BLaER1 treated with 17β-estradiol and CSF1 and Interleukin-3, amounts not matched to agents 10 nM and 100 nM (cell line): ENCODE measurements around the gene WDR93.
"Not testable (repeated sequence)": the region's sequence is repeated elsewhere in the genome, so short reads cannot be mapped to it uniquely, and the experiment has no call there.

ENCODE experiments used
- H3K27ac ChIP-seq, 11 experiments: shearing (Covaris generic); formaldehyde crosslinking; 2 replicates each; pipeline ENCODE4 v1.8.1; 2022
- H3K27me3 ChIP-seq, 11 experiments: shearing (Covaris generic); formaldehyde crosslinking; 2 replicates each; pipeline ENCODE4 v1.8.1; 2022
- H3K36me3 ChIP-seq, 11 experiments: shearing (Covaris generic); formaldehyde crosslinking; 2 replicates each; pipeline ENCODE4 v1.8.1; 2022
- H3K4me1 ChIP-seq, 10 experiments: shearing (Covaris generic); formaldehyde crosslinking; 2 replicates each; pipeline ENCODE4 v1.8.1; 2022
- H3K4me2 ChIP-seq, 11 experiments: shearing (Covaris generic); formaldehyde crosslinking; 2 replicates each; pipeline ENCODE4 v1.8.1; 2022
- H3K4me3 ChIP-seq, 10 experiments: shearing (Covaris generic); formaldehyde crosslinking; 2 replicates each; pipeline ENCODE4 v1.8.1; 2022
- H3K9ac ChIP-seq, 11 experiments: shearing (Covaris generic); formaldehyde crosslinking; 2 replicates each; pipeline ENCODE4 v1.8.1; 2022
- H3K9me3 ChIP-seq, 11 experiments: shearing (Covaris generic); formaldehyde crosslinking; replicated peaks in 1 of 11; 2 replicates each; pipeline ENCODE4 v1.8.1; 2022
- H4K20me1 ChIP-seq, 11 experiments: shearing (Covaris generic); formaldehyde crosslinking; 2 replicates each; pipeline ENCODE4 v1.8.1; 2022
- Cebpa-rat ChIP-seq, 11 experiments: shearing (Covaris generic); IDR thresholded peaks; 2 replicates each; pipeline ENCODE4 v1.8.1; 2022

WDR93 gene

GRCh38 chr15:89785774-89786140 is 95.1 kb downstream of the WDR93 start:
- no peak overlapping the region for H3K27ac ChIP-seq
- H3K27me3 ChIP-seq: no peaks in the 10 kb centered on the region
- no peak overlapping the region for H3K9ac ChIP-seq
- H3K4me1 ChIP-seq: peaks cover 8 to 40% (median 11%) of the 10 kb centered on the region in 10 experiments
- peaks cover 0 to 61% (median 0%) of the 10 kb centered on the region in 11 experiments; a peak in 6 of 22 replicates for H3K36me3 ChIP-seq
- H3K9me3 ChIP-seq: peaks cover 15 to 38% (median 25%) of the 10 kb centered on the region in 11 experiments
- no peaks in the 10 kb centered on the region for H4K20me1 ChIP-seq
- no peak overlapping the region for H3K4me2 ChIP-seq
- no peak overlapping the region for H3K4me3 ChIP-seq
- no peak for TF ChIP-seq Cebpa-rat (IDR thresholded peaks at IDR 0.05)

DNA sequence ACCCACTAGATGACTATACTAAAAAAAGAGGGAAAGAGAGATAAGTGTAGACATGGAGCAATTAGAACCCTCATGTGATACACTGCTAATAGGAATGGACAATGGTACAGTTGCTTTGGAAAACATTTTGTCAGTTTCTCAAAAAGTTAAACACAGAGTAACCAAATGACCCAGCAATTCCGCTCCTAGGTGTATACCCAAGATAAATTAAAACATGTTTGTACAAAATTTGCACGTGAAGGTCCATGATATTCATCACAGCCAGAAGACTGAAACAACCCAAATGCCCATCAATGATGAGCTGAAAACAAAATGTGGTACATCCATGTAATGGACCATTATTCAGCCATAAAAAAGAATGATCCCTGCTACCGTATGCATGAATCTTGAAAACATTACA is 97.3 kb downstream of the WDR93 start:
- H3K9ac ChIP-seq: no peak overlapping the region
- H3K4me3 ChIP-seq: no peak overlapping the region
- H3K4me2 ChIP-seq: no peak overlapping the region
- H3K9me3 ChIP-seq: peaks cover 15 to 38% (median 25%) of the 10 kb centered on the region in 11 experiments
- peaks cover 0 to 83% (median 0%) of the 10 kb centered on the region in 11 experiments; a peak in 6 of 22 replicates for H3K36me3 ChIP-seq
- H3K27ac ChIP-seq: no peak overlapping the region
- no peak for TF ChIP-seq Cebpa-rat (IDR thresholded peaks at IDR 0.05)
- H3K4me1 ChIP-seq: peaks cover 0 to 18% (median 0%) of the 10 kb centered on the region in 10 experiments; a peak in 8 of 20 replicates
- no peaks in the 10 kb centered on the region for H4K20me1 ChIP-seq
- H3K27me3 ChIP-seq: no peaks in the 10 kb centered on the region

GRCh38 chr15:89788585-89788984 is 98.0 kb downstream of the WDR93 start:
- Histone ChIP-seq H3K36me3 (peaks cover 0 to 87% (median 0%) of the 10 kb centered on the region in 11 experiments; a peak in 6 of 22 replicates), H3K4me1 (peaks cover 0 to 11% (median 0%) of the 10 kb centered on the region in 10 experiments; a peak in 8 of 20 replicates), H3K9me3 (peaks cover 15 to 38% (median 25%) of the 10 kb centered on the region in 11 experiments)
- H3K27me3 ChIP-seq, H3K9ac ChIP-seq, H3K4me3 ChIP-seq, H4K20me1 ChIP-seq, H3K4me2 ChIP-seq, H3K27ac ChIP-seq: not testable (repeated sequence)

DNA sequence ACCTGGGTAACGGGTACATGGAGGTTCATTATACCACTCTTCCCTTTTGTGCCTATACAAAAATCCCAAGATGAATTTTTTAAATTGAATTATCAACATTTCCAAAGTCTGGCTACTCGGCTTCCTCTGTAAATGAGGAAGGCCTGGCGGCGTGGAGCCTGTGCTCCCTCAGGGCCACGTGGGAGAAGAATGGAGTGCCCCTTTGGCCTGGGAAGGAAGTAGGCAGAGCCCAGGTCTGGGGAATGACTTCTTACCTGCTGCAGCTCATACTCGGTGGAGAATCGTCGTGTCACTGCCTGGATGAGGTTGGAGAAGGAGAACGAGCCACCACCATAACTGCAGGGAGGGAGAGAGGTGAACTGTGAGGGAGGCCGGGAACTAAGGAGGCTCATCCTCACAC is 99.6 kb downstream of the WDR93 start:
- TF ChIP-seq Cebpa-rat (IDR thresholded peaks at IDR 0.05): no peak
- no peak overlapping the region for H3K4me2 ChIP-seq

DNA sequence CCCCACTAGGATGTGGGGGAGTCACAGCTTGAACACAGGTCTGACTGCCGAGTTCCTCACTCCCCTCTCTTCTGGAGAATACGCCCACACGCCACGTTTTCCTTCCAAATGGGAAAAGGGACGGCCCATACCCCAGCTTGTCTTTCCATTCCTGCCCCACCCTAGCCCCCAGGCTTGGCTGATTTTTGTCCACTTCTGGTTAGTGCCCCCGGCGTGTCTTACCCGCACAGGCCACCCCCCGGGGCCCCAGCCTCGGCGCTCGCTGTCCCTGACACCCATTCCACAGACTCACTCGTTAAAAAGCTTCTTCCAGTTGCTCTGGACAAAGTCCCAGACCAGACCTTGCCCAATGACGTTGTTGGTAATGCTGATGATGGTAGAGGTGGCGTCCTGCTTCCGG is 100.0 kb downstream of the WDR93 start:
- H3K27me3 ChIP-seq: no peaks in the 10 kb centered on the region
- H3K9ac ChIP-seq: no peak overlapping the region
- H3K36me3 ChIP-seq: peaks cover 0 to 79% (median 0%) of the 10 kb centered on the region in 11 experiments; a peak in 6 of 22 replicates
- peaks cover 15 to 38% (median 25%) of the 10 kb centered on the region in 11 experiments for H3K9me3 ChIP-seq
- H3K27ac ChIP-seq: no peak overlapping the region
- no peak overlapping the region for H3K4me3 ChIP-seq
- H4K20me1 ChIP-seq: no peaks in the 10 kb centered on the region
- H3K4me2 ChIP-seq: no peak overlapping the region
- H3K4me1 ChIP-seq: no peaks in the 10 kb centered on the region
- TF ChIP-seq Cebpa-rat (IDR thresholded peaks at IDR 0.05): no peak

More for the DNA sequence above, 99.6 kb downstream of the WDR93 start:
- no peaks in the 10 kb centered on the region for H4K20me1 ChIP-seq
- no peak overlapping the region for H3K27ac ChIP-seq
- H3K27me3 ChIP-seq: no peaks in the 10 kb centered on the region
- H3K4me3 ChIP-seq: no peak overlapping the region
- no peak overlapping the region for H3K9ac ChIP-seq
- no peaks in the 10 kb centered on the region for H3K4me1 ChIP-seq
- H3K9me3 ChIP-seq: peaks cover 15 to 38% (median 25%) of the 10 kb centered on the region in 11 experiments
- H3K36me3 ChIP-seq: peaks cover 0 to 79% (median 0%) of the 10 kb centered on the region in 11 experiments; a peak in 6 of 22 replicates

DNA sequence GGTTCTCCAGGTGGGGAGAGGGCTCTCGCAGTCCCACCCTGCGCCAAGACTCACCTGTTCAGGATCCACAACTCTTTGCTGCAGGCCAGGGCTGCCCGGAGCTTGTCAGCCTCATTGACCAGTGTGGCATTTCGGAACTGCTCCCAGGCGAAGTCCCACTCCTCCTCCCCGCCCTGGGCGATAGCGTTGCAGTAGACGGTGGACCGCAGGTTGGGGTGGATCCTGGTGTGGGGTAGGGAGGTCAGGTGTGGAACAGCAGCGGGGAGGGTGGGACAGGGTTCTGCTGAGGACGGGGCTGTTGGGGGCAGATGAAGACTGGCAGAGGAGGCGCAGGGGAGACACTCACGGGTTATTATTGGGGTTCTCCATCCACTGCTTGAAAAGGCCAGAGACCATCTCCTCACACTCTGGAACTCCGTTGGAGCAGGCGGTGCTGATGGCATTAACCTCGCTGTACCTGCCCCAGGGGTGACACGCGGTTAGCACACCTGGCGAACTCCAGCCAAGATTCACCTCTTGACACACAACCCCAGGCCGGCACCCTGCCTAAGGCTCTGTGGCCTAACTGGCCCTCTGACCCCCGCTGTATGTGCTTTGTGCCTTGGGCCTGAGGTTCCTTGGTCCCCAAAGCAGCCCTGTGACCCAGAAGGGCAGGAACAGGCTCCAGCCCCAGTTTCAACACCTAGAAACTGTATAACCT is 101.6 kb downstream of the WDR93 start:
- Histone ChIP-seq H3K9ac (no peak overlapping the region), H3K27ac (no peak overlapping the region), H4K20me1 (no peaks in the 10 kb centered on the region), H3K4me2 (no peak overlapping the region), H3K4me1 (no peaks in the 10 kb centered on the region), H3K9me3 (peaks cover 14 to 28% (median 19%) of the 10 kb centered on the region in 11 experiments), H3K27me3 (no peaks in the 10 kb centered on the region), H3K4me3 (no peak overlapping the region), H3K36me3 (peaks cover 0 to 82% (median 0%) of the 10 kb centered on the region in 11 experiments; a peak in 6 of 22 replicates)
- no peak for TF ChIP-seq Cebpa-rat (IDR thresholded peaks at IDR 0.05)
